Measurements from ENCODE around the gene EIF4EBP3. TPM values are rescaled to one million over a fixed set of nuclear protein-coding genes. Genes with fewer than 3 reads are reported as not detected.

Gene EIF4EBP3
- total and polyA plus RNA-seq, 2 experiments from 2014 or later, result 0.54 to 14.5 TPM

DNA sequence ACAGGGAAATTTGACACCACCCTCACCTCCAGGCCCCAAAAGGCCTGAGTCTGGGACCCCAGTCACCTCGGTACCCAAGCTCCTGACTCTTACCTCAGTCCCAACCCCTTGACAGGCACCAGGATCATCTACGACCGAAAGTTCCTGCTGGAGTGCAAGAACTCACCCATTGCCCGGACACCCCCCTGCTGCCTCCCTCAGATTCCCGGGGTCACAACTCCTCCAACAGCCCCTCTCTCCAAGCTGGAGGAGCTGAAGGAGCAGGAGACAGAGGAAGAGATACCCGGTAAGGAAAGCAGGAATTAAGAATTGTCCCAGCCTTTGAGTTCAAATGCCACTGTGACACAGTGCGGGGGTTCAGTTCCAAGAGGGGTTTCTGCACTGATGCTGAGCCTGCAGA lies 1.3 kb downstream of the EIF4EBP3 start:
- Histone ChIP-seq H3K79me2 (ENCODE audit: insufficient read depth) (peaks cover 32% of the 10 kb centered on the region), H3K4me1 (ENCODE audit: insufficient read depth) (peaks cover 20% of the 10 kb centered on the region), H3K9me3 (ENCODE audit: low read depth) (no peaks in the 10 kb centered on the region), H3K4me3 (peak overlapping the region; percentile 73), H3K27ac (peak overlapping the region; percentile 95), H3K4me2 (ENCODE audit: unreplicated experiment) (peak overlapping the region; percentile 90), H4K20me1 (ENCODE audit: insufficient read depth) (0 out of 2 replicates have a peak, but pooled peaks cover 8% of the 10 kb centered on the region), H3K9me2 (ENCODE audit: insufficient read depth) (no peaks in the 10 kb centered on the region), H3K27me3 (replicated peaks; ENCODE audit: insufficient read depth) (no peaks in the 10 kb centered on the region), H3K36me3 (ENCODE audit: low read depth) (peaks cover 28% of the 10 kb centered on the region; the same call in 1 of the 2 replicates), H3F3A (ENCODE audit: insufficient read depth) (peaks cover 49% of the 10 kb centered on the region), H3K9ac (peak overlapping the region; percentile 90), H2AFZ (no peak overlapping the region)
- in situ Hi-C loops (cut with MboI), result no loop called here
- no peak for TF ChIP-seq EZH2 (IDR thresholded peaks at IDR 0.05; ENCODE audit: insufficient read depth, poor library complexity, severe bottlenecking)
- TF ChIP-seq EZH2phosphoT487 (IDR thresholded peaks at IDR 0.05; ENCODE audit: insufficient read depth, low read depth), result no peak
- 61 to 62% methylated on average over 7 of the region's 7 CpGs for WGBS, 2 experiments (ENCODE audit: low coverage in 1 of 2, low lambda C conversion rate in 2 of 2, missing lambda C conversion rate in 2 of 2)
- no peak for DNase-seq

- no peak overlapping the region for H3K4me3 ChIP-seq
- H3K36me3 ChIP-seq (ENCODE audit: low read depth), result peaks cover 23% of the 10 kb centered on the region; the same call in 1 of the 2 replicates
- H3K9me2 ChIP-seq (ENCODE audit: insufficient read depth), result no peaks in the 10 kb centered on the region
- no peak overlapping the region for H3K4me2 ChIP-seq (ENCODE audit: unreplicated experiment)
- no peaks in the 10 kb centered on the region for H3K9me3 ChIP-seq (ENCODE audit: low read depth)
- peak overlapping the region; percentile 95 for H3K27ac ChIP-seq
- H3K27me3 ChIP-seq (replicated peaks; ENCODE audit: insufficient read depth), result no peaks in the 10 kb centered on the region
- H3F3A ChIP-seq (ENCODE audit: insufficient read depth), result peaks cover 56% of the 10 kb centered on the region
- in situ Hi-C loops (cut with MboI), result no loop called here
- H3K4me1 ChIP-seq (ENCODE audit: insufficient read depth), result peaks cover 27% of the 10 kb centered on the region
- H2AFZ ChIP-seq, result no peak overlapping the region
- peak overlapping the region; percentile 90; the same call in 1 of the 2 replicates for H3K9ac ChIP-seq
- H4K20me1 ChIP-seq (ENCODE audit: insufficient read depth), result 0 out of 2 replicates have a peak, but pooled peaks cover 8% of the 10 kb centered on the region
- H3K79me2 ChIP-seq (ENCODE audit: insufficient read depth), result peaks cover 39% of the 10 kb centered on the region
- WGBS, 2 experiments (ENCODE audit: low coverage in 1 of 2, low lambda C conversion rate in 2 of 2, missing lambda C conversion rate in 2 of 2), result 70 to 75% methylated on average over 3 of the region's 3 CpGs
- DNase-seq, result peak; percentile 54
- no peak for TF ChIP-seq EZH2 (IDR thresholded peaks at IDR 0.05; ENCODE audit: insufficient read depth, poor library complexity, severe bottlenecking)
- no peak for TF ChIP-seq EZH2phosphoT487 (IDR thresholded peaks at IDR 0.05; ENCODE audit: insufficient read depth, low read depth)
Observed at GRCh38 chr5:140549237-140550144, 2.0 kb downstream of the EIF4EBP3 start.

GRCh38 chr5:140550147-140551079 lies 3.0 kb downstream of the EIF4EBP3 start:
- WGBS, 2 experiments (ENCODE audit: low coverage in 1 of 2, low lambda C conversion rate in 2 of 2, missing lambda C conversion rate in 2 of 2), result 92% methylated on average over 11 of the region's 11 CpGs
- in situ Hi-C loops (cut with MboI), result no loop called here

DNA sequence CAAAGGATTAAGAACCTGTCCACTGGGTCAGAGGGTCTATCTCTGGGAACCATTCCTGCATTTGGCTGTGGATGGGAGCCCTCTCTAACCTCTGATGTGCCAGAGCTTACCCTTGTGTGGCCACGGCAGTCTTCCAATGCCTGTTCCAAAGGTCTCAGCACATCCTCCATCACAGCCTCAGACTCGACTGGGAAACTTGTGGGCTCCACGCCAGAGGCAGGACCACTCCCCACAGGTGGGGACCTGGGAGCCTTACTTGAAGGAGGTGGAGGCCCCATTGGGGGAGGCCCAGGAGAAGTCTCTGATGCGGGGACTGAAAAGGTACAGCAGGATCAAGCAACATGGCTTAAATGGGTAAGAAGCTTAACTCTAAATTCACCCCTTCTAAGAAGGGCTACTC lies 4.4 kb downstream of the EIF4EBP3 start:
- Histone ChIP-seq H2AFZ (no peak overlapping the region), H3K4me1 (ENCODE audit: insufficient read depth) (peaks cover 42% of the 10 kb centered on the region), H3K4me3 (no peak overlapping the region), H3F3A (ENCODE audit: insufficient read depth) (peaks cover 62% of the 10 kb centered on the region), H3K36me3 (ENCODE audit: low read depth) (peaks cover 22% of the 10 kb centered on the region; the same call in 1 of the 2 replicates), H3K9ac (no peak overlapping the region), H4K20me1 (ENCODE audit: insufficient read depth) (0 out of 2 replicates have a peak, but pooled peaks cover 8% of the 10 kb centered on the region), H3K27me3 (replicated peaks; ENCODE audit: insufficient read depth) (no peaks in the 10 kb centered on the region), H3K9me3 (ENCODE audit: low read depth) (no peaks in the 10 kb centered on the region), H3K9me2 (ENCODE audit: insufficient read depth) (no peaks in the 10 kb centered on the region), H3K27ac (no peak overlapping the region), H3K79me2 (ENCODE audit: insufficient read depth) (peaks cover 63% of the 10 kb centered on the region), H3K4me2 (ENCODE audit: unreplicated experiment) (no peak overlapping the region)
- in situ Hi-C loops (cut with MboI), result no loop called here
- 79 to 81% methylated on average over 4 of the region's 4 CpGs for WGBS, 2 experiments (ENCODE audit: low coverage in 1 of 2, low lambda C conversion rate in 2 of 2, missing lambda C conversion rate in 2 of 2)
- no peak for DNase-seq
- TF ChIP-seq EZH2 (IDR thresholded peaks at IDR 0.05; ENCODE audit: insufficient read depth, poor library complexity, severe bottlenecking) (no peak), EZH2phosphoT487 (IDR thresholded peaks at IDR 0.05; ENCODE audit: insufficient read depth, low read depth) (no peak)

More at GRCh38 chr5:140550147-140551079, 3.0 kb downstream of the EIF4EBP3 start:
- H3F3A ChIP-seq (ENCODE audit: insufficient read depth), result peaks cover 66% of the 10 kb centered on the region
- 0 out of 2 replicates have a peak, but pooled peaks cover 8% of the 10 kb centered on the region for H4K20me1 ChIP-seq (ENCODE audit: insufficient read depth)
- no peak for TF ChIP-seq EZH2 (IDR thresholded peaks at IDR 0.05; ENCODE audit: insufficient read depth, poor library complexity, severe bottlenecking)
- no peak for TF ChIP-seq EZH2phosphoT487 (IDR thresholded peaks at IDR 0.05; ENCODE audit: insufficient read depth, low read depth)
- peaks cover 49% of the 10 kb centered on the region for H3K79me2 ChIP-seq (ENCODE audit: insufficient read depth)
- H3K9me2 ChIP-seq (ENCODE audit: insufficient read depth), result no peaks in the 10 kb centered on the region
- H3K4me1 ChIP-seq (ENCODE audit: insufficient read depth), result peaks cover 34% of the 10 kb centered on the region
- no peak overlapping the region for H3K4me3 ChIP-seq
- H3K27me3 ChIP-seq (replicated peaks; ENCODE audit: insufficient read depth), result no peaks in the 10 kb centered on the region
- peak overlapping the region; percentile 95 for H3K27ac ChIP-seq
- no peak overlapping the region for H3K4me2 ChIP-seq (ENCODE audit: unreplicated experiment)
- H3K9ac ChIP-seq, result no peak overlapping the region
- H3K9me3 ChIP-seq (ENCODE audit: low read depth), result no peaks in the 10 kb centered on the region
- peaks cover 22% of the 10 kb centered on the region; the same call in 1 of the 2 replicates for H3K36me3 ChIP-seq (ENCODE audit: low read depth)
- no peak overlapping the region for H2AFZ ChIP-seq
- DNase-seq, result no peak

Measured in GM23248 (cell line).